Adrenal gland (tissue), 12 donors: ENCODE measurements around the gene PHLDB1. TPM values are rescaled to one million over a fixed set of nuclear protein-coding genes. Genes with fewer than 3 reads are reported as not detected.

ENCODE experiments used
- DNase-seq, 7 donors: peaks; one replicate each; pipeline ENCODE4 v3.0.0-alpha.2; 2019 to 2020
- H3K27ac ChIP-seq, 5 donors: fragments of 200-600 bp; sonication (generic) in 4 of 5; 1 replicate in 3 of 5; 2 replicates in 2 of 5; pipeline versions ENCODE4 v1.5.1 to v1.8.0; 2016 to 2020; ENCODE audit warnings: mild to moderate bottlenecking in 1 of 5
- H3K27me3 ChIP-seq: fragments of 200-600 bp; 2 replicates; pipeline ENCODE4 v1.8.0; 2021
- H3K36me3 ChIP-seq, 2 donors: fragments of 200-600 bp; replicated peaks in 1 of 2; 1 replicate in 1 of 2; 2 replicates in 1 of 2; pipeline versions ENCODE4 v1.5.1 to v1.8.0; 2018 to 2022
- H3K4me1 ChIP-seq, 2 donors: fragments of 200-600 bp; replicated peaks in 1 of 2; 1 replicate in 1 of 2; 2 replicates in 1 of 2; pipeline versions ENCODE4 v1.5.1 to v1.8.0; 2018 to 2021
- H3K4me3 ChIP-seq, 4 donors: fragments of 200-600 bp; sonication (generic) in 3 of 4; one replicate each; pipeline ENCODE4 v1.5.1; 2016 to 2018
- H3K9me3 ChIP-seq, 3 donors: fragments of 200-600 bp; sonication (generic) in 1 of 3; replicated peaks in 1 of 3; 1 replicate in 2 of 3; 2 replicates in 1 of 3; pipeline versions ENCODE4 v1.5.1 to v1.8.0; 2016 to 2021
- POLR2A ChIP-seq, 2 donors: fragments of 450-650 bp; IDR thresholded peaks; one replicate each; pipeline ENCODE4 v1.6.1; 2017; ENCODE audit warnings: antibody characterized with exemption in 2 of 2, mild to moderate bottlenecking in 2 of 2, moderate library complexity in 1 of 2
- WGBS, 4 donors: extraction: QIAGEN DNeasy Blood & Tissue Kit in 2 of 4; methylation state at CpG; one replicate each; pipeline versions ENCODE4 v1.1.5 to v1.1.7; 2013 to 2017; 5-methylcytosine and 5-hydroxymethylcytosine counted together
- intact Hi-C, 2 donors: fragments of 100-400 bp; cut with DNase I; formaldehyde crosslinking; loops; one replicate each; pipeline versions ENCODE4 v1.14.1 to v1.15.0; 2022 to 2023
- polyA plus RNA-seq, 3 donors: library from polyadenylated mRNA; stranded (reverse); fragments of 200-250 nt in 2 of 3; fragments of 350-450 nt in 1 of 3; fragmentation: Illumina TruSeq in 1 of 3; extraction: RNeasy Lipid Tissue Mini Kit (QIAGEN cat#74804) in 1 of 3; gene quantifications; one replicate each; pipeline ENCODE4 v1.2.3, GENCODE V29; 2013 to 2014
- total RNA-seq, 9 donors: library from RNA; depleted of rRNA in 4 of 9; stranded (reverse); fragments of >200 nt in 4 of 9; fragments of 120-200 nt in 1 of 9; fragmentation: NEBNext Ultra II Directional in 1 of 9; extraction: Animal tissue kit (Norgen Biotek cat#: 25700) in 1 of 9; gene quantifications; one replicate each; pipeline versions ENCODE4 v1.1.0 to v1.2.4, GENCODE V29; 2013 to 2023
- TF ChIP-seq, protein P1 (sequence below), 6 experiments: fragments of 450-650 bp in 4 of 6; fragments of 200-600 bp in 2 of 6; sonication (generic) in 1 of 6; IDR thresholded peaks; 1 replicate in 5 of 6; 2 replicates in 1 of 6; pipeline versions ENCODE4 v1.5.1 to v1.8.0; 2016 to 2021; ENCODE audit warnings: antibody characterized with exemption in 6 of 6, mild to moderate bottlenecking in 2 of 6, moderate library complexity in 1 of 6
- donor health status: healthy with polysubstance abuse.
- donor health status: Bipolar disorder and iron deficiency.
- donor health status: DM: yes; HTN: yes; CAD: no.
- donor health status: DM: no; HTN: no; CAD: no.
- donor health status: DM: no; HTN: no; CAD: no.
- donor health status: DM: yes; HTN: yes; CAD: no.

PHLDB1 gene
- total and polyA plus RNA-seq, 12 donors = 20.7 to 207 (median 80.2) TPM

DNA sequence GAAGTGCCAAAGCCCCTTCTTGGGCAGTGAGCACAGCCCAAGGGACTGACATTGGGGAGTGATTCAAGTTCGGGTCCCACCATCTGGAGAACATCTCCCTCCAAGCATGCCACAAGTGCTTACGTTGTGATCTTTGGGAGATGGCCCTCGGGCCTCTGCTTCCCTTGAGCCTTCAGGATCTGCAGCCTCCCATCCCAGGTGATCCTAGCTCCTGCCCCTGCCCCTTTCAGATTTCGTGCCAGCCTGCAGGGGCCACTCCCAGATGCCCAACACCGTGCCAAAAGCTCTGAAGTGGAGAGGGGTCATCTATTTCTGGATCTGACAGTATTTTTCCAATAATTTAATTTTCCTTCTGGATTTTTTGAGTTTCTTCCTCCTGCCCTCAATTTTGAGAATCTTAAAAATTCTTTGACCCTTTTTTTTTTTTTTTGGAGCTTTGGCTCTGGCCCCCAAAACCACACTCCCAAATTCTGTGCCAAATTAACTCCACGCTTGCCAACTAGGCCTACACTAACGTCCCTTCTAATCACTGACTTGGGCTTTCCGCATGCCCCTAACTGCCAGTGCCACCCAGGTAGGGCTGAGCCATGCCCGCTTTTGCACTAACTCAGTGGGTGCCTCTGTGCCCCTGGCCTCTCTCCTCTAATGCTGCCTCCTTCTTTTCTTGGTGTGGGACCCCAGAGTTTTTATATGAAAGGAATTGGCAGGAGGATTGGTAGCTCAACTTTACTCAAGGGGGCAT, 25.3 kb downstream of the PHLDB1 start:
- intact Hi-C loops = no loop called here
- TF ChIP-seq, protein P1, sequence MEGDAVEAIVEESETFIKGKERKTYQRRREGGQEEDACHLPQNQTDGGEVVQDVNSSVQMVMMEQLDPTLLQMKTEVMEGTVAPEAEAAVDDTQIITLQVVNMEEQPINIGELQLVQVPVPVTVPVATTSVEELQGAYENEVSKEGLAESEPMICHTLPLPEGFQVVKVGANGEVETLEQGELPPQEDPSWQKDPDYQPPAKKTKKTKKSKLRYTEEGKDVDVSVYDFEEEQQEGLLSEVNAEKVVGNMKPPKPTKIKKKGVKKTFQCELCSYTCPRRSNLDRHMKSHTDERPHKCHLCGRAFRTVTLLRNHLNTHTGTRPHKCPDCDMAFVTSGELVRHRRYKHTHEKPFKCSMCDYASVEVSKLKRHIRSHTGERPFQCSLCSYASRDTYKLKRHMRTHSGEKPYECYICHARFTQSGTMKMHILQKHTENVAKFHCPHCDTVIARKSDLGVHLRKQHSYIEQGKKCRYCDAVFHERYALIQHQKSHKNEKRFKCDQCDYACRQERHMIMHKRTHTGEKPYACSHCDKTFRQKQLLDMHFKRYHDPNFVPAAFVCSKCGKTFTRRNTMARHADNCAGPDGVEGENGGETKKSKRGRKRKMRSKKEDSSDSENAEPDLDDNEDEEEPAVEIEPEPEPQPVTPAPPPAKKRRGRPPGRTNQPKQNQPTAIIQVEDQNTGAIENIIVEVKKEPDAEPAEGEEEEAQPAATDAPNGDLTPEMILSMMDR (IDR thresholded peaks at IDR 0.05) = no peak
- no peak for TF ChIP-seq POLR2A (IDR thresholded peaks at IDR 0.05)
- Histone ChIP-seq H3K4me1 (peaks cover 0 to 45% of the 10 kb centered on the region in 2 donors), H3K36me3 (peaks cover 0 to 48% of the 10 kb centered on the region in 2 donors), H3K27me3 (no peaks in the 10 kb centered on the region), H3K4me3 (no peak overlapping the region), H3K9me3 (no peaks in the 10 kb centered on the region), H3K27ac (no peak overlapping the region)
- DNase-seq = no peak
- WGBS, 4 donors = 75 to 93% (median 85%) methylated on average over 6 to 9 of the region's 9 CpGs

GRCh38 chr11:118633319-118633690, 25.9 kb downstream of the PHLDB1 start:
- peaks cover 0 to 45% of the 10 kb centered on the region in 2 donors for H3K4me1 ChIP-seq

DNA sequence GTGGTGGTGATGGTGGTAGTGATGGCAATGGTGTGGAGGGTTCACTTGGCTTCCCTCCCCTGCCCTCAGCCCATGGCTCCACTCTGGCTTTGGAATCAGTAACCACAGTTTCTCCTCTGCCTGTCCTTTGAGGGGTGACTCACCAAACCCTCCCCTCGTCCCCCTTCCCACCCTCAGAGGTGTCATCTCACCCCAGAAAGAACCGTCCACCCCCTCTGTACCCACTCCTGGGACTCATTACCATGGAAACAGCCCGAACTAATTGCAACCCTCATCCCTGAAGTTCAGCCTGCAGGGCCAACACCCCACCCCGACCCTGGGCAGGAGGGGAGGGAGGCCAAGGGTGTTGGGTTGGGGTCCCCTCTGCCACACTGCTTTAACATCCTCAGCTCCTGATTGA, 26.6 kb downstream of the PHLDB1 start:
- Histone ChIP-seq H3K27me3 (no peaks in the 10 kb centered on the region), H3K4me3 (no peak overlapping the region), H3K27ac (peak overlapping the region in 3 of 5 donors; percentile 66 to 93 (median 90)), H3K9me3 (no peaks in the 10 kb centered on the region), H3K36me3 (peaks cover 0 to 45% of the 10 kb centered on the region in 2 donors), H3K4me1 (peaks cover 0 to 40% of the 10 kb centered on the region in 2 donors)
- TF ChIP-seq POLR2A (IDR thresholded peaks at IDR 0.05) = no peak
- TF ChIP-seq, protein P1 (IDR thresholded peaks at IDR 0.05) = no peak
- 34 to 57% (median 37%) methylated on average over 3 to 4 of the region's 4 CpGs for WGBS, 4 donors
- intact Hi-C loops = no loop called here
- DNase-seq = no peak

More at GRCh38 chr11:118633319-118633690, 25.9 kb downstream of the PHLDB1 start:
- Histone ChIP-seq H3K9me3 (no peaks in the 10 kb centered on the region), H3K4me3 (no peak overlapping the region), H3K27me3 (no peaks in the 10 kb centered on the region), H3K36me3 (peaks cover 0 to 48% of the 10 kb centered on the region in 2 donors), H3K27ac (peak overlapping the region in 2 of 5 donors; percentile 90 to 93)
- TF ChIP-seq POLR2A (IDR thresholded peaks at IDR 0.05) = no peak
- TF ChIP-seq, protein P1 (IDR thresholded peaks at IDR 0.05) = no peak
- intact Hi-C loops = no loop called here
- 86 to 100% (median 94%) methylated on average over 1 of the region's 1 CpG; no CpG with 5 or more reads in 1 of the 4 donors for WGBS, 4 donors
- no peak for DNase-seq

DNA sequence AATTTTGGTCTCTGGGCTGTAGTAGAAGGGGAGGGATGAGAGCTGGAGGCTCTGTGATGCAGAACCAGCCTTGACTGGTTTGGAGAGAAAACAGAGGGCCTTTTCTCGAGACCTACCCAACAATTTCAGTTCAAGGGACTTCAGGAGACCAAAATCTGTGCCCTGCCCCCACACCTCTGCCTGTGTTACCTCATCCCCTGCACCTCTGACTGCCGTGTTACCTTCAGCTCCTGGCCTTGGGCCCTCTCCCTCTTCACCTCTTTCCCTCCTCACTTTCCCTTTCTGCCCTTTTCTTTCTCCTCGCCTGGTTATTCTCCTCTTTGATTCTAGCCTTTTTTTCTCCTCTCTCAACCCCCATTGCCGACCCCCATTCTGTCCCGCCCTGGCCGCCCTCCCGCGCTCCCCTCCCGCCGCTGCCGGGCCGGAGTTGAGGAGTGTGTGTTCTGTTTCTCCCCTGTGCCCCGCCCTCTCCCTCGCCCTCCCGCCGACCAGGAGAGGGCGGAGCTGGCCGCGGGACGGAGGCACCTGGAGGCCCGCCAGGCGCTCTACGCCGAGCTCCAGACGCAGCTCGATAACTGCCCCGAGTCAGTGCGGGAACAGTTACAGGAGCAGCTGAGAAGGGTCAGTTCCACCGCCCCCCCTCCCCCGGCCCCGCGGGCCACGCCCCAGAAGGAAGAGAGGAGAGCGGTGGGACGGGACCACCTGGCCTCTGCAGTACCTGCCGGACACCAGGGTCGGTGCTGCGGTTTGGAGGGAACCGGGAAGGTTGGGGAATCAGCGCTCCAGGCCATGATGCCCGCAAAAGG, 27.2 kb downstream of the PHLDB1 start:
- Histone ChIP-seq H3K27me3 (no peaks in the 10 kb centered on the region), H3K4me3 (peak overlapping the region in 1 of 4 donors; percentile 41), H3K4me1 (peaks cover 0 to 40% of the 10 kb centered on the region in 2 donors), H3K36me3 (peaks cover 0 to 39% of the 10 kb centered on the region in 2 donors), H3K27ac (peak overlapping the region; percentile 66 to 93 (median 82)), H3K9me3 (no peaks in the 10 kb centered on the region)
- peak; percentile 86 to 92 (median 89) for DNase-seq
- intact Hi-C loops = no loop called here
- TF ChIP-seq, protein P1 (IDR thresholded peaks at IDR 0.05) = peak in 3 of 6 experiments; percentile 5 to 35 (median 35)
- TF ChIP-seq POLR2A (IDR thresholded peaks at IDR 0.05) = peak in 1 of 2 donors; percentile 68
- WGBS, 4 donors = 19 to 27% (median 24%) methylated on average over 22 to 41 of the region's 41 CpGs
